HG02885 (cell line): ENCODE measurements around the gene GRIN3A.
"Not testable (repeated sequence)": the region's sequence is repeated elsewhere in the genome, so short reads cannot be mapped to it uniquely, and the experiment has no call there.

Source experiments
- ATAC-seq: cut with Tn5 transposase; IDR thresholded peaks from one replicate; pipeline ENCODE4 v1.9.1; 2021; ENCODE audit warnings: mild to moderate bottlenecking; ENCODE audit not compliant: unreplicated experiment, poor library complexity

GRIN3A gene

GRCh38 chr9:101635473-101635872 is 103.0 kb downstream of the GRIN3A start:
- ATAC-seq, result no peak

- ATAC-seq, result no peak
These were observed 103.6 kb downstream of the GRIN3A start for GRCh38 chr9:101634741-101635409.

GRCh38 chr9:101632611-101633010 is 105.8 kb downstream of the GRIN3A start:
- ATAC-seq, result no peak

GRCh38 chr9:101631892-101632291 is 106.6 kb downstream of the GRIN3A start:
- no peak for ATAC-seq

- ATAC-seq, result no peak
These were observed 108.8 kb downstream of the GRIN3A start for GRCh38 chr9:101629636-101630035.

GRCh38 chr9:101628173-101628572 is 110.3 kb downstream of the GRIN3A start:
- no peak for ATAC-seq

- ATAC-seq, result no peak
These were observed 112.2 kb downstream of the GRIN3A start for GRCh38 chr9:101626295-101626694.

- no peak for ATAC-seq
These were observed 112.6 kb downstream of the GRIN3A start for GRCh38 chr9:101625876-101626275.

GRCh38 chr9:101620452-101620851 is 118.0 kb downstream of the GRIN3A start:
- ATAC-seq, result no peak

GRCh38 chr9:101618698-101619097 is 119.7 kb downstream of the GRIN3A start:
- ATAC-seq, result peak; percentile 69

GRCh38 chr9:101605547-101605946 is 132.9 kb downstream of the GRIN3A start:
- no peak for ATAC-seq

GRCh38 chr9:101604296-101604695 is 134.2 kb downstream of the GRIN3A start:
- no peak for ATAC-seq

- peak; percentile 77 for ATAC-seq
These were observed 136.3 kb downstream of the GRIN3A start for GRCh38 chr9:101601904-101602765.

GRCh38 chr9:101594796-101595195 is 143.7 kb downstream of the GRIN3A start, which contains the start of gene PPP3R2:
PPP3R2 (minus strand) TSS chr9:101594969; CDS start chr9:101594921, 48 bp downstream.
- no peak for ATAC-seq

GRCh38 chr9:101593345-101593744 is 145.1 kb downstream of the GRIN3A start:
- ATAC-seq, result no peak

- ATAC-seq, result no peak
These were observed 145.7 kb downstream of the GRIN3A start for GRCh38 chr9:101592788-101593187.

GRCh38 chr9:101591787-101592446 is 146.5 kb downstream of the GRIN3A start:
- ATAC-seq, result no peak

GRCh38 chr9:101590901-101591300 is 147.5 kb downstream of the GRIN3A start:
- ATAC-seq, result no peak

GRCh38 chr9:101590074-101590473 is 148.4 kb downstream of the GRIN3A start:
- not testable (repeated sequence) for ATAC-seq

- ATAC-seq, result no peak
These were observed 151.0 kb downstream of the GRIN3A start for GRCh38 chr9:101587332-101588043.
